Esophagus muscularis mucosa (tissue), 3 donors: Measurements from ENCODE around the gene LIN28B.

Experiments used
- POLR2A ChIP-seq: fragments of 450-650 bp; IDR thresholded peaks from one replicate; pipeline ENCODE4 v1.6.1; 2017; ENCODE audit warnings: antibody characterized with exemption, moderate library complexity, mild to moderate bottlenecking, low read depth
- TF ChIP-seq, protein P1 (sequence below), 3 experiments: fragments of 200-600 bp in 2 of 3; fragments of 450-650 bp in 1 of 3; sonication (generic) in 2 of 3; IDR thresholded peaks; one replicate each; pipeline ENCODE4 v1.5.1; 2017 to 2019; ENCODE audit warnings: antibody characterized with exemption in 3 of 3, mild to moderate bottlenecking in 2 of 3, moderate library complexity in 1 of 3

DNA sequence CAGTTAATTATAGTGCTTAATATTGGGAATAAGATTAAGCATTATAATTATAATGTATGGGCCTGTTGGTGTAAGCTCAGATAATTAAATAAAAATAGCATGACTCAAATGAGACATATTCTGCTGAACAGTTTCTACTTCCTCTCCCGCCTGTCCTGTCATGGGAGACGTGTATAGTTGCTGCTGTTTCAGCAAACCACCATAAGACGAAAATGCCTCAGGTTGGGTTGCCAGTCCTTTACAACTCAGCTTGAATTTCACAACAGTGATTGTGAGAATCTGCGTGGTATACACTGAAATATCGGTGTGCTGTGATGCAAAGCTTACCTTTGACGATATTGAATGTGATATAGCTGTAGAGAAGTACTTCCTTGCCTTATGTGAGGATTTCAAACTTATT is 123.4 kb downstream of the LIN28B start:
- TF ChIP-seq POLR2A, result no peak
- TF ChIP-seq, protein P1, sequence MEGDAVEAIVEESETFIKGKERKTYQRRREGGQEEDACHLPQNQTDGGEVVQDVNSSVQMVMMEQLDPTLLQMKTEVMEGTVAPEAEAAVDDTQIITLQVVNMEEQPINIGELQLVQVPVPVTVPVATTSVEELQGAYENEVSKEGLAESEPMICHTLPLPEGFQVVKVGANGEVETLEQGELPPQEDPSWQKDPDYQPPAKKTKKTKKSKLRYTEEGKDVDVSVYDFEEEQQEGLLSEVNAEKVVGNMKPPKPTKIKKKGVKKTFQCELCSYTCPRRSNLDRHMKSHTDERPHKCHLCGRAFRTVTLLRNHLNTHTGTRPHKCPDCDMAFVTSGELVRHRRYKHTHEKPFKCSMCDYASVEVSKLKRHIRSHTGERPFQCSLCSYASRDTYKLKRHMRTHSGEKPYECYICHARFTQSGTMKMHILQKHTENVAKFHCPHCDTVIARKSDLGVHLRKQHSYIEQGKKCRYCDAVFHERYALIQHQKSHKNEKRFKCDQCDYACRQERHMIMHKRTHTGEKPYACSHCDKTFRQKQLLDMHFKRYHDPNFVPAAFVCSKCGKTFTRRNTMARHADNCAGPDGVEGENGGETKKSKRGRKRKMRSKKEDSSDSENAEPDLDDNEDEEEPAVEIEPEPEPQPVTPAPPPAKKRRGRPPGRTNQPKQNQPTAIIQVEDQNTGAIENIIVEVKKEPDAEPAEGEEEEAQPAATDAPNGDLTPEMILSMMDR (IDR thresholded peaks at IDR 0.05), result no peak
